T-cell (primary cell): Measurements from ENCODE around the gene FAXC. TPM values are rescaled to one million over a fixed set of nuclear protein-coding genes. Genes with fewer than 3 reads are reported as not detected.

Experiments used
- ATAC-seq, 4 experiments: fragments of 200-7000 bp in 3 of 4; fragments of 150-1000 bp in 1 of 4; cut with Tn5 transposase; replicated peaks in 1 of 4; 1 replicate in 3 of 4; 2 replicates in 1 of 4; pipeline ENCODE4 v1.10.0; 2021; ENCODE audit warnings: moderate library complexity in 3 of 4, mild to moderate bottlenecking in 2 of 4, moderate number of reproducible peaks in 1 of 4
- CTCF ChIA-PET, 2 donors: fragments of 300-600 bp; sonication (Branson Sonifier 250); formaldehyde crosslinking; loops; one replicate each; lab custom pipeline; 2022; ENCODE audit warnings: antibody characterized with exemption in 2 of 2; lab: Charles Lee
- POLR2A ChIA-PET, 2 donors: fragments of 300-600 bp; sonication (Branson Sonifier 250); formaldehyde crosslinking; loops; one replicate each; lab custom pipeline; 2022; ENCODE audit warnings: antibody characterized with exemption in 2 of 2; lab: Charles Lee
- DNase-seq, 35 experiments: peaks; one replicate each; pipeline versions ENCODE4 v3.0.0 to v3.0.0-alpha.2; 2013 to 2023
- H3K27ac ChIP-seq: one replicate; pipeline ENCODE4 v1.5.1; 2013; ENCODE audit warnings: low read length
- H3K27me3 ChIP-seq, 2 experiments: replicated peaks in 1 of 2; 1 replicate in 1 of 2; 2 replicates in 1 of 2; pipeline versions ENCODE4 v1.6.1 to v1.7.0; 2013; ENCODE audit warnings: low read length in 1 of 2, mixed read lengths in 1 of 2; ENCODE audit not compliant: control insufficient read depth in 2 of 2, insufficient read depth in 2 of 2; ENCODE audit errors: extremely low read depth in 1 of 2
- H3K36me3 ChIP-seq, 2 donors: 1 replicate in 1 of 2; 2 replicates in 1 of 2; pipeline versions ENCODE4 v1.6.1 to v1.7.0; 2013; ENCODE audit warnings: low read length in 1 of 2; ENCODE audit not compliant: control insufficient read depth in 2 of 2, insufficient read depth in 1 of 2; ENCODE audit errors: extremely low read depth in 1 of 2
- H3K4me1 ChIP-seq, 2 experiments: 1 replicate in 1 of 2; 2 replicates in 1 of 2; pipeline versions ENCODE4 v1.6.1 to v1.7.0; 2013; ENCODE audit warnings: low read length in 2 of 2, mixed read lengths in 1 of 2; ENCODE audit not compliant: insufficient read depth in 2 of 2, control insufficient read depth in 1 of 2; ENCODE audit errors: extremely low read depth in 1 of 2
- H3K4me3 ChIP-seq, 2 donors: 1 replicate in 1 of 2; 2 replicates in 1 of 2; pipeline versions ENCODE4 v1.5.1 to v1.7.0; 2013; ENCODE audit warnings: mild to moderate bottlenecking in 2 of 2, low read length in 1 of 2, moderate library complexity in 1 of 2; ENCODE audit not compliant: control insufficient read depth in 1 of 2; ENCODE audit errors: extremely low read depth in 1 of 2
- H3K9me3 ChIP-seq: 2 replicates; pipeline ENCODE4 v1.7.0; 2013
- H3K27ac Mint-ChIP-seq, 2 donors: one replicate each; pipeline ENCODE4 v1.8.0; 2020 to 2021; ENCODE audit warnings: mild to moderate bottlenecking in 2 of 2, mixed read lengths in 2 of 2
- H3K27me3 Mint-ChIP-seq, 2 donors: one replicate each; pipeline ENCODE4 v1.8.0; 2021 to 2022; ENCODE audit warnings: mixed read lengths in 2 of 2
- H3K36me3 Mint-ChIP-seq: one replicate; pipeline ENCODE4 v1.8.0; 2021; ENCODE audit warnings: mixed read lengths
- H3K4me1 Mint-ChIP-seq, 3 donors: one replicate each; pipeline ENCODE4 v1.8.0; 2020 to 2022; ENCODE audit warnings: mixed read lengths in 3 of 3, mild to moderate bottlenecking in 1 of 3
- H3K4me3 Mint-ChIP-seq, 3 donors: one replicate each; pipeline ENCODE4 v1.8.0; 2020 to 2022; ENCODE audit warnings: mild to moderate bottlenecking in 3 of 3, mixed read lengths in 3 of 3, moderate library complexity in 3 of 3
- H3K9me3 Mint-ChIP-seq, 3 donors: one replicate each; pipeline ENCODE4 v1.8.0; 2020 to 2022; ENCODE audit warnings: mixed read lengths in 3 of 3
- WGBS: methylation state at CpG from one replicate; pipeline ENCODE4 v1.1.5; 2013; ENCODE audit warnings: missing lambda C conversion rate; ENCODE audit not compliant: insufficient coverage; 5-methylcytosine and 5-hydroxymethylcytosine counted together
- total RNA-seq, 35 experiments: library from RNA in 6 of 35; stranded (reverse) in 6 of 35; fragments of 120-200 nt in 1 of 35; gene quantifications; one replicate each; pipeline versions ENCODE4 v1.2.1 to v1.2.4 and lab custom pipeline; 2013 to 2026

FAXC gene
- total RNA-seq, 5 donors from 2014 or later (not counting 1 experiment from before 2014, with no cell fraction given), result 0.22 TPM; not detected in 4

- Mint-ChIP-seq H3K4me1 (no peaks in the 10 kb centered on the region), H3K36me3 (no peaks in the 10 kb centered on the region), H3K27ac (no peak overlapping the region), H3K4me3 (no peak overlapping the region), H3K9me3 (no peaks in the 10 kb centered on the region), H3K27me3 (peaks cover 7 to 19% of the 10 kb centered on the region in 2 donors)
- no peak for DNase-seq
- 83% methylated on average over 3 of the region's 3 CpGs for WGBS
- Histone ChIP-seq H3K36me3 (no peaks in the 10 kb centered on the region), H3K4me1 (no peaks in the 10 kb centered on the region), H3K4me3 (no peak overlapping the region), H3K27ac (no peak overlapping the region), H3K9me3 (no peaks in the 10 kb centered on the region), H3K27me3 (peaks cover 2 to 6% of the 10 kb centered on the region in 2 experiments)
- ChIA-PET CTCF (no interaction called here), POLR2A (interaction anchor here in 1 of 2 donors (0.6 kb wide), 1 partner anchor 9 kb away, joined by 12 read pairs; no protein-coding TSS in a partner anchor)
- no peak for ATAC-seq
These were observed 43.1 kb downstream of the FAXC start for GRCh38 chr6:99306341-99306740.

- no peaks in the 10 kb centered on the region for H3K36me3 ChIP-seq
- H3K9me3 ChIP-seq, result no peaks in the 10 kb centered on the region
- Mint-ChIP-seq H3K4me3 (no peak overlapping the region), H3K36me3 (no peaks in the 10 kb centered on the region), H3K9me3 (no peaks in the 10 kb centered on the region), H3K4me1 (no peaks in the 10 kb centered on the region), H3K27ac (no peak overlapping the region), H3K27me3 (peaks cover 13 to 29% of the 10 kb centered on the region in 2 donors)
- WGBS, result 71% methylated on average over 4 of the region's 5 CpGs
- H3K27ac ChIP-seq, result no peak overlapping the region
- peaks cover 2 to 3% of the 10 kb centered on the region in 2 experiments for H3K27me3 ChIP-seq
- no peak overlapping the region for H3K4me3 ChIP-seq
- ChIA-PET POLR2A (no interaction called here), CTCF (no interaction called here)
- no peak for DNase-seq
- H3K4me1 ChIP-seq, result no peaks in the 10 kb centered on the region
- ATAC-seq, result no peak
These were observed 44.4 kb downstream of the FAXC start for GRCh38 chr6:99305021-99305554.

- POLR2A ChIA-PET, result no interaction called here
- Histone ChIP-seq H3K9me3 (no peaks in the 10 kb centered on the region), H3K36me3 (no peaks in the 10 kb centered on the region), H3K4me3 (no peak overlapping the region), H3K4me1 (no peaks in the 10 kb centered on the region), H3K27ac (no peak overlapping the region), H3K27me3 (peaks cover 0 to 7% of the 10 kb centered on the region in 2 experiments)
- Mint-ChIP-seq H3K36me3 (no peaks in the 10 kb centered on the region), H3K4me1 (no peaks in the 10 kb centered on the region), H3K27me3 (peaks cover 19 to 45% of the 10 kb centered on the region in 2 donors), H3K27ac (no peak overlapping the region), H3K9me3 (no peaks in the 10 kb centered on the region), H3K4me3 (no peak overlapping the region)
- CTCF ChIA-PET, result interaction anchor here in 1 of 2 donors (0.5 kb wide), 1 partner anchor 71 kb away, joined by 3 read pairs; no protein-coding TSS in a partner anchor
- 73% methylated on average over 4 of the region's 5 CpGs for WGBS
- ATAC-seq (no peak), DNase-seq (no peak)
These were observed 52.1 kb downstream of the FAXC start for GRCh38 chr6:99297415-99297814.

- DNase-seq (no peak), ATAC-seq (no peak)
- Histone ChIP-seq H3K27me3 (peaks cover 0 to 6% of the 10 kb centered on the region in 2 experiments), H3K4me1 (no peaks in the 10 kb centered on the region), H3K36me3 (no peaks in the 10 kb centered on the region), H3K4me3 (no peak overlapping the region), H3K27ac (no peak overlapping the region), H3K9me3 (no peaks in the 10 kb centered on the region)
- CTCF ChIA-PET, result no interaction called here
- no peaks in the 10 kb centered on the region for H3K36me3 Mint-ChIP-seq
- peaks cover 18 to 45% of the 10 kb centered on the region in 2 donors for H3K27me3 Mint-ChIP-seq
- H3K4me1 Mint-ChIP-seq, result no peaks in the 10 kb centered on the region
- no peaks in the 10 kb centered on the region for H3K9me3 Mint-ChIP-seq
- H3K27ac Mint-ChIP-seq, result no peak overlapping the region
- POLR2A ChIA-PET, result no interaction called here
- H3K4me3 Mint-ChIP-seq, result no peak overlapping the region
- 100% methylated on average over 1 of the region's 1 CpG for WGBS
These were observed 52.5 kb downstream of the FAXC start for GRCh38 chr6:99297006-99297405.

GRCh38 chr6:99296261-99296660 is 53.2 kb downstream of the FAXC start:
- H3K9me3 Mint-ChIP-seq, result no peaks in the 10 kb centered on the region
- DNase-seq (no peak), ATAC-seq (no peak)
- Histone ChIP-seq H3K4me1 (no peaks in the 10 kb centered on the region), H3K4me3 (no peak overlapping the region), H3K27ac (no peak overlapping the region), H3K27me3 (peaks cover 0 to 6% of the 10 kb centered on the region in 2 experiments), H3K9me3 (no peaks in the 10 kb centered on the region), H3K36me3 (no peaks in the 10 kb centered on the region)
- H3K4me3 Mint-ChIP-seq, result no peak overlapping the region
- H3K36me3 Mint-ChIP-seq, result no peaks in the 10 kb centered on the region
- ChIA-PET POLR2A (no interaction called here), CTCF (no interaction called here)
- peaks cover 15 to 45% of the 10 kb centered on the region in 2 donors for H3K27me3 Mint-ChIP-seq
- H3K4me1 Mint-ChIP-seq, result no peaks in the 10 kb centered on the region
- 62% methylated on average over 3 of the region's 5 CpGs for WGBS
- no peak overlapping the region for H3K27ac Mint-ChIP-seq

GRCh38 chr6:99295276-99295675 is 54.2 kb downstream of the FAXC start:
- Mint-ChIP-seq H3K4me3 (no peak overlapping the region), H3K4me1 (no peaks in the 10 kb centered on the region), H3K36me3 (no peaks in the 10 kb centered on the region), H3K27ac (no peak overlapping the region), H3K9me3 (no peaks in the 10 kb centered on the region), H3K27me3 (peaks cover 10 to 36% of the 10 kb centered on the region in 2 donors)
- Histone ChIP-seq H3K36me3 (no peaks in the 10 kb centered on the region), H3K27me3 (peaks cover 0 to 6% of the 10 kb centered on the region in 2 experiments), H3K9me3 (no peaks in the 10 kb centered on the region), H3K4me3 (no peak overlapping the region), H3K27ac (no peak overlapping the region), H3K4me1 (no peaks in the 10 kb centered on the region)
- DNase-seq (no peak), ATAC-seq (no peak)
- ChIA-PET CTCF (no interaction called here), POLR2A (no interaction called here)
- 80% methylated on average over 2 of the region's 3 CpGs for WGBS
